Measurements from ENCODE around the gene SPATS1. TPM values are rescaled to one million over a fixed set of nuclear protein-coding genes. Genes with fewer than 3 reads are reported as not detected.
"Not testable (repeated sequence)": the region's sequence is repeated elsewhere in the genome, so short reads cannot be mapped to it uniquely, and the experiment has no call there.

The SPATS1 gene
- total RNA-seq, 2 experiments from 2014 or later: not detected

DNA sequence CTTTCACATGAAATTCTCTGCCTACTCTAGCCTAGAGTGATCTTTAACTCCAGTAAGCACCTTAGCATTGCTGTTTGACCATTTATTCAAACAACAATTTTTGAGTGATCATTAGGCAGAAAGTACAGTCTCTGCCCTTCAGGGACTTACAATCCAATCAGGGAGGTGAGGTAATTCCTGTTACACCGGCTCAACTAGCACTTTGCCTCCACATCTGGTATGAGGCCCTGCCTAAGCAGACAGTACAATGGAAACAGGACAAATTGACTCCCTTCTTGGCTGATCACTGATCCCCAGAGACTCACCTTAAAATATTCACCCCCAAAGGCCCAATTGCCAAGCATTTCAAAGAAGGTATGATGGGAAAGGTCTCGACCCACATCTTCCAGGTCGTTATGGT is 30.7 kb upstream of the SPATS1 start:
- DNase-seq: no peak

DNA sequence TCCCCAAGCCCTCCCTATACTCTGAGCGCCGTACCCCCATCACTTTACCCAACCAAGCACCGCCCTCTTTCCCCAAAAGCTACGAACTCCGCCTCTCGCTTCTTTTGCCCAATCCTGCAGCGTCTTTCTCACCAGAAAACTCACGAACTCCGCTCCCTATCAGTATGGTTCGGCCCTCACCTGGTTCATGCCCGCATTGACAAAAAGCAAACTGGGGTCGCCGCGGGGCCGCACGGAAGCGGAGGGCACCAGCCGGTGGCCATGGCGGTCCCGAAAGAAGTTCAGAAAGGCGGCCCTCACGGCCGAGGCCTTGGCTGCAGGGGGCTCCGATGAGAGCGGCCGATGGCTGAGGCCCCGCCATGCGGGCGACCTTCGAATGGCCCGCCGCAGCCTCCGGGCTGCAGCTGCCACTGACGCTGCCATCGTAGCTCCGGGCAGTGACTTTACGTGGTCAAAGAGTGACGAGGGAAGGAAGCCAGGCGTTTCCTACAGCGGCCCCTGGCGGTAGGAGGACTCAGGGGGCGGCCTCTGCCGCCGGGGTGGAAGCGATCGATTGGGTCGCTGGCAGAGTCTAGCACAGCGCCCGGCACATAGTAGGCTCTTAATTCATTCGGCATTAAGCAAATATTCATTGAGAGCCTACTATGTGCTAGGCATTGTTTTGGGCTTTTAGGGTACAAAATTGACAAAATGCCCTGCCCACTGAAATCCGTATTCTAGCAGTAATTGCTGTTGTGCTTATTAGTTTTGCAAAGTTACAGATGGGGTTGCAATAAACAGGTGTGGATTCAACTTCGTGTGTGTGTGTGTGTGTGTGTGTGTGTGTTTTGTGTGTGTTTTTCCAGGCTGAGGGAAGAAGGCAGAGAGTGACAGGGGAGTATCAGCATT is 29.3 kb upstream of the SPATS1 start, which contains the start of gene AARS2:
TSS of gene AARS2 (minus strand) at position 447 of the 888 bp plus-strand sequence. CDS start at position 423, 24 bp downstream.
- CTCF ChIA-PET: interaction anchor here (0.6 to 3.9 kb wide), 33 partner anchors 9 to 536 kb away, joined by 3 to 38 read pairs (median 4); partner anchors contain the start of genes CDC5L and NFKBIE
- DNase-seq (peak; percentile 96), ATAC-seq (peak; percentile 96)
- H3K9me3 Mint-ChIP-seq (ENCODE audit: low read depth): no peaks in the 10 kb centered on the region
- peaks cover 14% of the 10 kb centered on the region for H3K4me1 Mint-ChIP-seq
- peaks cover 15% of the 10 kb centered on the region for H3K36me3 Mint-ChIP-seq (ENCODE audit: low read depth)
- intact Hi-C loops (cut with DNase I, micrococcal nuclease): loop anchor here (1.0 to 10.0 kb wide), 5 partner anchors 48 to 538 kb away; partner anchors contain the start of genes NFKBIE (in 2 of the 2), CDC5L (in 1 of the 2), MRPL14 (in 1 of the 2) and SLC29A1 (in 1 of the 2)
- H3K27me3 Mint-ChIP-seq: peaks cover 1% of the 10 kb centered on the region
- peak within 1 kb of the TSS; percentile 98 for H3K4me3 Mint-ChIP-seq
- peak within 1 kb of the TSS; percentile 86 for H3K27ac Mint-ChIP-seq
- POLR2A ChIA-PET: interaction anchor here (0.9 to 1.0 kb wide), 3 partner anchors 45 to 89 kb away, joined by 3 to 5 read pairs (median 3); no protein-coding TSS in a partner anchor

More for the DNA sequence above, 30.7 kb upstream of the SPATS1 start:
- no peaks in the 10 kb centered on the region for H3K27me3 Mint-ChIP-seq
- ATAC-seq: no peak
- H3K36me3 Mint-ChIP-seq (ENCODE audit: low read depth): peaks cover 22% of the 10 kb centered on the region
- peak overlapping the region; percentile 98 for H3K4me3 Mint-ChIP-seq
- CTCF ChIA-PET: interaction anchor here (0.7 to 3.9 kb wide), 9 partner anchors 15 to 237 kb away, joined by 3 to 38 read pairs (median 9); partner anchors contain the start of gene NFKBIE
- H3K9me3 Mint-ChIP-seq (ENCODE audit: low read depth): no peaks in the 10 kb centered on the region
- H3K4me1 Mint-ChIP-seq: peaks cover 14% of the 10 kb centered on the region
- peak overlapping the region; percentile 64 for H3K27ac Mint-ChIP-seq
- POLR2A ChIA-PET: interaction anchor here (0.9 kb wide), 1 partner anchor 60 kb away, joined by 3 read pairs; no protein-coding TSS in a partner anchor
- intact Hi-C loops (cut with DNase I, micrococcal nuclease): loop anchor here in 1 of 2 experiments (10.0 kb wide), 1 partner anchor 537 kb away; the partner anchor contains the start of gene VEGFA

DNA sequence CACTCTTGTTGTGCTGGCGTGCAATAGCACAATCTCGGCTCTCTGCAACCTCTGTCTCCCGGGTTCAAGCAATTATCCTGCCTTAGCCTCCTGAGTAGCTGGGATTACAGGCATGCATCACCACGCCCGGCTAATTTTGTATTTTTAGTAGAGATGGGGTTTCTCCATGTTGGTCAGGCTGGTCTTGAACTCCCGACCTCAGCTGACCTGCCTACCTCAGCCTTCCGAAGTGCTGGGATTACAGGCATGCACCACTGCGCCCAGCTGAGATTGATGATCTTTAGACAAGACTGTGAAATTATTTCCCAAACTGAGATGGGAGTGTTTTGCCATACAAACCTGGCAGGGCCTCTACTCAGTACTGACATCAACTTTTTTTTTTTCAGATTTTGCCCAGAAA is 27.8 kb upstream of the SPATS1 start:
- intact Hi-C loops (cut with DNase I, micrococcal nuclease): loop anchor here in 1 of 2 experiments (10.0 kb wide), 1 partner anchor 540 kb away; the partner anchor contains the start of gene VEGFA
- Mint-ChIP-seq H3K36me3 (ENCODE audit: low read depth) (peaks cover 13% of the 10 kb centered on the region), H3K27me3 (peaks cover 14% of the 10 kb centered on the region), H3K4me1 (peaks cover 14% of the 10 kb centered on the region)
- POLR2A ChIA-PET; H3K4me3 Mint-ChIP-seq; H3K9me3 Mint-ChIP-seq (ENCODE audit: low read depth); ATAC-seq; DNase-seq; H3K27ac Mint-ChIP-seq: not testable (repeated sequence)
- CTCF ChIA-PET: interaction anchor here (0.6 to 3.9 kb wide), 4 partner anchors 10 to 1062 kb away, joined by 4 to 30 read pairs (median 15); no protein-coding TSS in a partner anchor

DNA sequence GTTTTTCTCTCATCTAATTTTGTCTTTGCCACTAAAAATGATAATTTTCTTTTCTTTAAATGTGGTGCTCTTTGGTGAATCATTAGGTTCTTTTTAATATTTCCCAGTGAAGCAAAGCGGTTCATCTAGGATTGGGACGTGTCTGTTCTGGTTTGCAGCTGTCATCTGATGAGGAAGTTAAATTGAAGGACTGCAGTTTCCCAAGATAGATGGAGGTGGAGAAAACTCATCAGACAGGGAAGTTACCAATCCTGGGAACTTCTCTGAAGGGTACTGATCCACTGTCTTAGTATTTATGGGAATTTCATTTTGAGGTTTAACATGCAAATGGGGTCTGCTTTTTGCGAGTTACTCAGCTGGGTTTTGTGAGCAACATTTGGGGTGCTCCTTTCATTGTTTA is 26.9 kb upstream of the SPATS1 start:
- H3K27me3 Mint-ChIP-seq: peaks cover 16% of the 10 kb centered on the region
- peaks cover 6% of the 10 kb centered on the region for H3K36me3 Mint-ChIP-seq (ENCODE audit: low read depth)
- ChIA-PET CTCF (interaction anchor here (2.8 kb wide), 1 partner anchor 11 kb away, joined by 25 read pairs; no protein-coding TSS in a partner anchor), POLR2A (no interaction called here)
- intact Hi-C loops (cut with DNase I, micrococcal nuclease): loop anchor here in 1 of 2 experiments (10.0 kb wide), 1 partner anchor 541 kb away; the partner anchor contains the start of gene VEGFA
- no peak for DNase-seq
- H3K27ac Mint-ChIP-seq: no peak overlapping the region
- H3K4me3 Mint-ChIP-seq: no peak overlapping the region
- H3K4me1 Mint-ChIP-seq: peaks cover 14% of the 10 kb centered on the region
- no peak for ATAC-seq
- H3K9me3 Mint-ChIP-seq (ENCODE audit: low read depth): no peaks in the 10 kb centered on the region

DNA sequence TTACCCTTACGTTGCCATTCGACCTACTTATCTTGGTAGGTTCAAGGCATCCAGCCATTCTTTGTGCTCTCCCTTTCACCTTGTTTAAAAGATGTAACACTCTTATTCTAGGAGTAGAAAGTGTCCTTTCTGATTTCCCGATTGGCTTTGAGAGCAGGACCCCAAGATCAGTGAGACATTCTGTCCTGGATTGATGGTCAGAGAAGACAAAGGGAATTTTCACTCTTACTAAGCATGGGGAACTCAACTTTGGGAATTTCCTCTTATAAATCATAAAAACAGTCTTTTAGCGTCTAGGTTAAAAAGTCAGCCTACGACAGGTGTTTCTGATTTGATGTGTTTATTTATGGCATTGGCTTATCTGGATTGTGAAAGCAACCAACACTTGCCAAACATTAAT is 26.5 kb upstream of the SPATS1 start:
- CTCF ChIA-PET: no interaction called here
- H3K4me3 Mint-ChIP-seq: no peak overlapping the region

DNA sequence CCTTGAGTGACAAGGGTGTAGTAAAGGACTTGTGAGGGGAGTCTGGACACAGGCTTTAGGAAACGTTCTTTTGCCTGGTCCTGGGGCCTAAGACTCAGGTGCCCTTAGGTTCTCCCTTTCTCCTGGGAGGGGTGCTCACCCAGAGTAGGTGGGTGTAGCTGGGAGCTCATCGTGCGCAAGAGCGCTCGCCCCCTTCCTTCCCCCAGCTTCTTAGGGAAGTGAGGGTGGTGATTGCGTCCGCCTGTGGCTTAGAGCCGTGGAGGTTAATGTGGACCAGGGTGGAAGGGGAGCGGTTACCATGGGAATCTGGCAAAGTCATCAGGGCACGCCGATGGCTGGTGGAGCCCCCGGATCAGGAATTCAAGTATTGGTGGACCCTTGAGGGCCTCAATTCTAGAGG is 26.0 kb upstream of the SPATS1 start:
- DNase-seq (no peak), ATAC-seq (no peak)
- Mint-ChIP-seq H3K27me3 (peaks cover 16% of the 10 kb centered on the region), H3K36me3 (ENCODE audit: low read depth) (peaks cover 3% of the 10 kb centered on the region), H3K27ac (no peak overlapping the region), H3K4me1 (peaks cover 13% of the 10 kb centered on the region), H3K4me3 (no peak overlapping the region), H3K9me3 (ENCODE audit: low read depth) (no peaks in the 10 kb centered on the region)
- intact Hi-C loops (cut with DNase I, micrococcal nuclease): loop anchor here in 1 of 2 experiments (10.0 kb wide), 1 partner anchor 542 kb away; the partner anchor contains the start of gene VEGFA
- ChIA-PET CTCF (no interaction called here), POLR2A (no interaction called here)

More for the DNA sequence above, 26.5 kb upstream of the SPATS1 start:
- Mint-ChIP-seq H3K4me1 (peaks cover 14% of the 10 kb centered on the region), H3K36me3 (ENCODE audit: low read depth) (peaks cover 4% of the 10 kb centered on the region), H3K9me3 (ENCODE audit: low read depth) (no peaks in the 10 kb centered on the region), H3K27me3 (peaks cover 16% of the 10 kb centered on the region), H3K27ac (no peak overlapping the region)
- intact Hi-C loops (cut with DNase I, micrococcal nuclease): loop anchor here in 1 of 2 experiments (10.0 kb wide), 1 partner anchor 541 kb away; the partner anchor contains the start of gene VEGFA
- no peak for ATAC-seq
- POLR2A ChIA-PET: no interaction called here
- no peak for DNase-seq

DNA sequence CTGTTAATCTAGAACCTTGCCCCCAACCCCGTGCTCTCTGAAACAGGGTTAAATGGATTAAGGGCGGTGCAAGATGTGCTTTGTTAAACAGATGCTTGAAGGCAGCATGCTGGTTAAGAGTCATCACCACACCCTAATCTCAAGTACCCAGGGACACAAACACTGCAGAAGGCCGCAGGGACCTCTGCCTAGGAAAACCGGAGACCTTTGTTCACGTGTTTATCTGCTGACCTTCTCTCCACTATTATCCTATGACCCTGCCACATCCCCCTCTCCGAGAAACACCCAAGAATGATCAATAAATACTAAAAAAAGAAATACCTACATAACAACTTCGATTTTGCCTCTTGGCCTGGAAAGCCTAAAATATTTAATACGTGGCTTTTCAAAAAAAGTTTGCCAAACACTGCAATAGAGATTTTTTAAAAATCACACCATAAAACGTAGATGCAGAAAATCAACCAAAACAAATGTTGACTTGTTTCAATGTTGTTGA is 25.3 kb upstream of the SPATS1 start:
- H3K4me1 Mint-ChIP-seq; POLR2A ChIA-PET; CTCF ChIA-PET; ATAC-seq; H3K36me3 Mint-ChIP-seq (ENCODE audit: low read depth); H3K9me3 Mint-ChIP-seq (ENCODE audit: low read depth); H3K27ac Mint-ChIP-seq; DNase-seq; H3K4me3 Mint-ChIP-seq: not testable (repeated sequence)
- H3K27me3 Mint-ChIP-seq: peaks cover 16% of the 10 kb centered on the region
- intact Hi-C loops (cut with DNase I, micrococcal nuclease): loop anchor here in 1 of 2 experiments (10.0 kb wide), 1 partner anchor 542 kb away; the partner anchor contains the start of gene VEGFA

DNA sequence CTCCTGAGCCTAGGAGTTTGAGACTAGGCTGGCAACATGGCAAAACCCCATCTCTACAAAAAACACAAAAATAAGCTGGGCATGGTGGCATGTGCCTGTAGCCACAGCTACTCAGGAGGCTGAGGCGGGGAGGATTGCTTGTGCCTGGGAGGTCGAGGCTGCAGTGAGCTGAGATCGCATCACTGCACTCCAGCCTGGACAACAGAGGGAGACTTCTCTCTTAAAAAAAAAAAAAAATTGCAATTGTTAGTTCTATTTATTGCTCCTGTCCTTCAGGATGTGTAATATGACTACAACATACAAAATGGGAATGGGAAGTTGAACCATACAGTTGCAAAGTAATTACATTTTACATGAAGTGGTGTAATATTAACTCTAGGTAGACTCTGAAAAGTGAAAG is 21.2 kb upstream of the SPATS1 start:
- Mint-ChIP-seq H3K27me3 (peaks cover 16% of the 10 kb centered on the region), H3K4me1 (no peaks in the 10 kb centered on the region), H3K9me3 (ENCODE audit: low read depth) (no peaks in the 10 kb centered on the region), H3K36me3 (ENCODE audit: low read depth) (no peaks in the 10 kb centered on the region), H3K27ac (no peak overlapping the region), H3K4me3 (no peak overlapping the region)
- ChIA-PET CTCF (interaction anchor here (0.7 kb wide), 1 partner anchor 17 kb away, joined by 4 read pairs; no protein-coding TSS in a partner anchor), POLR2A (no interaction called here)
- ATAC-seq (no peak), DNase-seq (no peak)
- intact Hi-C loops (cut with DNase I, micrococcal nuclease): no loop called here

DNA sequence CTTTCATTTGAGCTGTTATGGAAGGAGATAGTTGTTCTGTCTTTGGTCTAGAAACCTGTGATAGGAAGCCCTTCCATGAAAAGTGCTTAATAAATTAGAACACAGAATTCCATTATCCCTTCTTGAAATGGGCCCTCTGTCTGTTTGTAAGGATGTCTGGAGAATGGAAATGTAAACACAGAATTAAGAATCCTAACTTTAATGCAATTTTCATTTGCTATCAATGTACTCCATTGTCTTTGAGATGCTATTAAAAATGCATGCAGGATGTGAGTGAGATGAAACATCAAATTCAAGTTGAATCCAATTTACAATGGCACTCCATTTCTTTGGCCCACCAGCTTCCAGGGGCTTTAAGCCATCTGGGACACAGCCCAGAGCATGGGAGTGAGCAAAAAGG is 15.4 kb upstream of the SPATS1 start:
- peaks cover 9% of the 10 kb centered on the region for H3K27me3 Mint-ChIP-seq
- ChIA-PET CTCF (interaction anchor here (0.5 to 3.0 kb wide), 4 partner anchors 11 to 223 kb away, joined by 3 to 9 read pairs (median 5); partner anchors contain the start of gene AARS2), POLR2A (interaction anchor here (0.6 kb wide), 1 partner anchor 35 kb away, joined by 4 read pairs; no protein-coding TSS in a partner anchor)
- H3K27ac Mint-ChIP-seq: no peak overlapping the region
- H3K4me3 Mint-ChIP-seq: no peak overlapping the region
- H3K36me3 Mint-ChIP-seq (ENCODE audit: low read depth): no peaks in the 10 kb centered on the region
- no peaks in the 10 kb centered on the region for H3K4me1 Mint-ChIP-seq
- no peaks in the 10 kb centered on the region for H3K9me3 Mint-ChIP-seq (ENCODE audit: low read depth)
- ATAC-seq: no peak
- no peak for DNase-seq
- intact Hi-C loops (cut with DNase I, micrococcal nuclease): no loop called here

DNA sequence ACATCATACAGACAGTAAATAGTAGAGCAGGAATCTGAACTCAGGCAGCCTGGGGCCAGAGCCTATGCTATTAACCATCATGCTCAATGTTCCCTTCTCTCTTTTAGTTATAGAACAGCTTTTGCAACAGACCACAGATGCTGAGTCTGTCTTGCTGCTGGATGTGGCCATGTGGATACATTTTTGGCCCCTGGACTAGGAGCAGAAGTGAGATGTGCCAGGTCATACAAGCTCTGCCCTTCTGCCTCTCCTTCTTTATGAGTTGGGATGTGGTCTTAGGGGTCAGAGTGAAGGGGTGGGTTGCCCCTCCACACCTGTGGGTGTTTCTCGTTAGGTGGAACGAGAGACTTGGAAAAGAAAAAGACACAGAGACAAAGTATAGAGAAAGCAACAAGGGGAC is 14.7 kb upstream of the SPATS1 start:
- Mint-ChIP-seq H3K36me3 (ENCODE audit: low read depth) (no peaks in the 10 kb centered on the region), H3K4me3 (no peak overlapping the region), H3K4me1 (no peaks in the 10 kb centered on the region), H3K9me3 (ENCODE audit: low read depth) (no peaks in the 10 kb centered on the region), H3K27me3 (peaks cover 13% of the 10 kb centered on the region), H3K27ac (no peak overlapping the region)
- no peak for DNase-seq
- ChIA-PET POLR2A (no interaction called here), CTCF (interaction anchor here (1.4 to 3.0 kb wide), 3 partner anchors 10 to 23 kb away, joined by 3 to 9 read pairs (median 5); partner anchors contain the start of gene AARS2)
- intact Hi-C loops (cut with DNase I, micrococcal nuclease): no loop called here
- no peak for ATAC-seq

DNA sequence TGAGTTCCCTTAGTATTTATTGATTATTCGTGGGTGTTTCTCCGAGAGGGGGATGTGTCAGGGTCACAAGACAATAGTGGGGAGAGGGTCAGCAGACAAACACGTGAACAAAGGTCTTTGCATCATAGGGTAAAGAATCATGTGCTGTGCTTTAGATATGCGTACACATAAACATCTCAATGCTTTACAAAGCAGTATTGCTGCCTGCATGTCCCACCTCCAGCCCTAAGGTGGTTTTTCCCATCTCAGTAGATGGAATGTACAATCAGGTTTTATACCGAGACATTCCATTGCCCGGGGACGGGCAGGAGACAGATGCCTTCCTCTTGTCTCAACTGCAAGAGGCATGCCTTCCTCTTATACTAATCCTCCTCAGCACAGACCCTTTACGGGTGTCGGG is 14.2 kb upstream of the SPATS1 start:
- H3K4me3 Mint-ChIP-seq; POLR2A ChIA-PET; H3K9me3 Mint-ChIP-seq (ENCODE audit: low read depth); ATAC-seq; DNase-seq; H3K27ac Mint-ChIP-seq; H3K4me1 Mint-ChIP-seq; intact Hi-C loops (cut with DNase I, micrococcal nuclease); H3K36me3 Mint-ChIP-seq (ENCODE audit: low read depth): not testable (repeated sequence)
- CTCF ChIA-PET: interaction anchor here (1.4 to 2.0 kb wide), 2 partner anchors 10 to 59 kb away, joined by 5 to 10 read pairs; no protein-coding TSS in a partner anchor
- peaks cover 13% of the 10 kb centered on the region for H3K27me3 Mint-ChIP-seq

Measured in activated CD4-positive, alpha-beta T cell treated with anti-CD3 and anti-CD28 coated beads for 36 hours (primary cell).